HG02798 (cell line): Measurements from ENCODE around the gene KCNH5.

Experiments used
- ATAC-seq: cut with Tn5 transposase; IDR thresholded peaks from one replicate; pipeline ENCODE4 v1.9.1; 2021; ENCODE audit warnings: mild to moderate bottlenecking; ENCODE audit not compliant: unreplicated experiment, poor library complexity

KCNH5 gene

DNA sequence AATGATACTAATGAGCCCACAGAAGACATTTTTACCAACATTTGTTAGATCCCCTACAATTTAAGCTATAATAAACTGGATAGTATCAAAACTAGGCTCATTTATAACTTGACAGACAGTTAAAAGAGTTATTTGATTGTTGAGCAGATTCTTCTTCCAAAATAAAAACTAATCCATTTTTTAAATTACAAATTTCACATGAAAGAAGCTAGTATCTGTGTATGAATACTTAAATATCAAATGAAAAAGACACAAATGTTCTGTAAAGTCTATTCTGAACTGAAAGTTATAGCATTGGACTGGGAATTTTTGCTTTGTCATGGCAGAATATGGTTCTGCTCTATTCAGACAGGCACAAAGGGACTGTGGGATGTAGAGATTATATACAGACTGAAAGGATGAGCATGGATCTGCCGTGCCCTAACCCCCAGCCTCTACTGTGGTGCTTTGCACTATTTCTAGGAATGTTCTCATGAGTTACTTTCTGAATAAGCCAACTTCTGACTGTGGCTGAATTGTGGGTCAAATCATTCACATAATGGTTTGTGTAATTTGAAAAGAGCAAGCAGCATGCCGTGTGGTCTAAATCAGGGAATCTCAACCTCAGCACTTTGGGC is 352.7 kb downstream of the KCNH5 start:
- no peak for ATAC-seq

DNA sequence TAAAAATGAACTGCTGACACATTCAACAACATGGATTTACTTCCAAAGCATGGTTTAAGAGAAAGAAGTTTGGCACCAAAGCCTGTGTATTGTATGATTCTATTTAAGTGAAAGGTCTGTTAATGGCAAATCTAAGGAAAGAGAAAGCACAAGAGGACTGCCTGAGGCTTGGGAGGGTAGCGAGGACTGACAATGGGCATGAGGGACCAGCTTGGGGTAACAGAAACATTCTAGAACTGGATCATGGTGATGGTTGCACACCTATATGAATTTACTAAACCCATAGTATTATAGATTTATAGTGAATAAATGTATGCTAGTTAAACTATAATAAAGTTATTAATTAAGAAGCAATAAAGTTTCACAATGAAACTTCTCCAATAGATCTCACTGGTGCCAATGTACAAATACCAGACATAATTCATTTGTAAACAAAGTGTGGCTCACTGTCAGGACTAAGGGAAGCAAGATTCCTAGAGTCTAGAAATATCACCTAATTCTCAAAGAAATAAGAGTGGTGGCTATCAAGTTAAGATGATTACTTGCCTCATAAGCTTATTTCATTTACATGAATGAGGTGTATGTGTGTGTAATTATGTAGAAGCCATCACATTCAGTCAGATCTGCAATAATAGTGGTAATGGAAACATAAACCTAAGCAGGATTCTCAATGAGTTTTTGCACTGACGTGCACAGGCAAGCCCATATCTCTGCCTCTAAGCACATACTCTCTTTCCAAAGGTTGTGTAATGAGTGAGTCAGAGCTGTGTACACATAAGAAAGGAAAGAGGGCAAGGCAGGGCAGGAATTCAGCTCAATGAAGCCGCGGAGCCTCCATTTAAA is 353.4 kb downstream of the KCNH5 start:
- ATAC-seq = no peak

DNA sequence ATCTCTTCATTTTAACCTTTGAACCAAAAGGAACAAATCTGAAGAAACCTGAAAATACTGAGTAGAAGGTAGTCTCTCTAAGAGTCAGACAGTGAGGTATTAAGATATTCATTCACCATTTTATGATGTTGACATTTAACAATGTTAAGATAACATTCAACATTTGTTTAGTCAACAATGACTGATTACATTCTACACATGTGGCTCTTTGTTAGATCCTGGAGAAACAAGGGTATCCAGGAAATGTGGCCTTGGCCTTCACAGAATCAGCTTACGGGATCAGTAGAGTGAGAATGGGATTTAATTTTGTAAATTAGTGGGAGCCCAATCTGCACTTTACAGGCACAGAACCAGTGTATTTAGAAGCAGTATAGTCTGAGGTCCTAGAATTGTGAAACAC is 355.5 kb downstream of the KCNH5 start:
- ATAC-seq = no peak

DNA sequence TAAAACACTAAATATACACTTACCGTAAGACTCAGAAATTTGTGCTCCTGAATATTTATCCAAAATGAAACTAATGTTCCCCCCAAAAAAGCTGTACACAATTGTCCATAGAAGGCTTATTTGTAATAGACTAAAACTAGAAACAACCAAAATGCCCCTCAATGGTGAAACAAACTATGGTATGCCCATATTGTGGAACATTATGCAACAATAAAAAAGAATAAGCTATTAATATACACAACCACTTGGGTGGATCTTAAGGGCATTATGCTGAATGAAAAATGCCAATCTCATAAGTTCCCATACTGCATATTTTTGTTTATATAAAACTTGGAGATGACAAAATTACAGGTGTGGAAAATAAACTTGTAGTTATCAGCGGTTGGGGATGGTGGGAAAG is 357.4 kb downstream of the KCNH5 start:
- no peak for ATAC-seq

DNA sequence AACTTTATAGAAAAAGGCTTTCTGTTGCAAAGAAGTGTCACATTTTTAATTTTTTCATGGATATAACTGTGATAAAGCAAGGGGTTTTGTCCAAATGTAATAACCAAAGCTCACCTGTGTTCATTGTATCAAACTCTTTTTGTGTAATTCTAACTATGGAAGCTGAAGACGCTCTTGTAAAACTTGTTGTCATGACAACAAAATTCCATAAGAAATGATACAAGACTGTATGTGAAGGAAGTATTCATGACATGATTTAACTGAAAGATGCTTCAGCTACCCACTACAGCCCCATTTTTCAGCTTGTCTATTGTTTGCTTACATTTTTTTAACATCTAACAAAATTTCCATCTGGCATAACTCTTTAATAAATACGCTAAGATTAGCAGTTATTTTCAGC is 360.9 kb downstream of the KCNH5 start:
- ATAC-seq = no peak

DNA sequence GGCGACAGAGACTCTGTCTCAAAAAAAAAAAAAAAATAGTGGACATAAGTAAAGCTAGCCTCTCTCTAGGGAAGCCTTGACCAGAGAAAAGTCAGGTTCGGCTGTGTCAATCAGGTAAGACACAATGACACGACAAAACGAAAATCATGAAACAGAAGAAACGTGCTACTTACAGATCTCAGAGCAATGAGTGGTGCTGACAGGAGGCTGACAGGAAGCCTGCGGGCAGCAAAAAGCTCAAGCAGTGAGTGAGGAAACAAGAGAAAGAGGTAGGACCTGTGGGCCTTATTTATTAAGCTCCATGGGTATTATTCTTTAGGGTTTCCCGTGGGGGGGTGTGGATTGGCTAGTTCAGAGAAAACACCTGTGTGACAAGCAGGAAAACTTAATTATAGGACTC is 363.1 kb downstream of the KCNH5 start:
- ATAC-seq = no peak

DNA sequence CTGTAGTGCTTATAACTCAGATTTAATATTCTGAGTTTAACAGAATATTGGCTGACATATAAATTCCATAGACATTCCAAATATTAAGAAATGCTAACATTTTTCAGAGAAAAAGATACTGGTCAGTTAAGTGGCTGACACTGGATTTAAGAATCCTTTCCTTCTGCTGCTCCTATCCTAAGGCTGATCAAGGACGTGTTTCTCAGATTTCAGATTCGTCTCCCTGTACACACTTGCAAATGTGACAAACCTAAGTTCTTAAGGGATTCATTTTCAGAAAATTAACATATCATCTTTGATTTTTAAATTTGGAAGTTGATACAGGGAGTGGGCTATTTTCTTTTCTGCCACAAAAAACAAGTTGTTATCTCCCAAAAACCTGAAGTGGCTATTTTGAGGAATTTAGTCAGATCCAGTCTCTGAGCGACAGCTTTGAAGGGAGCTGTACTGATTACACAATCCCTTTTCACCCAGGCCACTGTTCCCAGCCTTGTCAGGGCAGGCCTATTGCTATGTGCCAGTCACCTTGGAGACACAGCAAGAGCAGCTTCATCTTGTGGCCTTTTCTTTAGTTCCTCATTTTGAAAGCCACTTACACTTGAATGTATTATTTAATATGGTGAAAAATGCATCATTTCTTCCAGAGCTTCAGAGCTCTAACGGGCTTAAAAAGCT is 370.6 kb downstream of the KCNH5 start:
- no peak for ATAC-seq

DNA sequence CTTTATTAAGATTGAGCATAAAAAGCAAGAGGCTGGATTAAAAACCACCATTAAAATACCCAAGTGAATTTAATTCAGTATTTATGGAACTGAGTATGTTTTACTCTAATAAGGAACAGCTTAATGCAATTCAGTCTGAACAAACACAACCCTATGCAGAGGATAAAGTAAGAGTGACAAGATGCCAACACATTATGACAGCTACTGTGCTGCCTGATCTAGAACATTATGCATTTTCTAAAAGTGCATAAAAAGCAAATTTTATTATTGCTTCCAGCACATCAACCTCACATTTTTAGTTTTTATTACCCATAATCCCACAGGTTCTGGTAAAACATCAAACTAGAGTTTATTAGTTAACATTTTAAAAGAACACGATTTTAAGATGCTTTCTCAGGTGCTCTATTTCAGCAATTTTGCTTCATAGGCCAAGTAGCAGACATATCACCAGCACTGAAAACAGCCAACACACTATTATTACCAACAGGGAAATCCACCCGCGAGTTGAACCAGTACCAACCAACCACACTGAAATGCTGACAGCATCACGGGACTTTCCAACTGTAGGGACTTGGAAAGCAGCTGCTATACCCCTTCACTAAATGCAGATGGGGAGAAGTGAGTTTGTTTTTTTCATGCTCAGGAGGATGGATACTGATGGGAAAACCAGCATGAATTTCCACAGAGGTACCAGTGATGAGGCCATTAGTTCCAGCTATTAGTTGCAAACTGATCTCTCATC is 372.1 kb downstream of the KCNH5 start:
- no peak for ATAC-seq

DNA sequence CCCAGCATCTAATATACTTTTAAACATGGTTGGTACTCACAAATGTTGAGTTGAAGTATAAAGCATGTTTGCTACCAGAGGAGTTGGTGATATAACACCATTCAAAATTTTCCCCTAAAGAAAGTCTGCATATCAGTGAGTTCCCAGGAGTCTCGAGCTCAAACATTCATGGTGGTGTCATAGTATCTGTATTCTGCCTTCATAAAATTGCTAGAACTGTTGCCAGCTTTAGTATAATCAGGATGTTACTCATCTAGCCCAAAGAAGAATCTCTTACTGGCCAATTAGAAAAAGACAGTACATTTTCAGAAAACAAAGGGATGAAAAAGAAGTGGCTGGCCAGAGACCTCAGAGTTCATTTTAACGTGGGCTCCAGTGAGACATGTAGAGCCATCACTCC is 374.7 kb downstream of the KCNH5 start:
- ATAC-seq = no peak

DNA sequence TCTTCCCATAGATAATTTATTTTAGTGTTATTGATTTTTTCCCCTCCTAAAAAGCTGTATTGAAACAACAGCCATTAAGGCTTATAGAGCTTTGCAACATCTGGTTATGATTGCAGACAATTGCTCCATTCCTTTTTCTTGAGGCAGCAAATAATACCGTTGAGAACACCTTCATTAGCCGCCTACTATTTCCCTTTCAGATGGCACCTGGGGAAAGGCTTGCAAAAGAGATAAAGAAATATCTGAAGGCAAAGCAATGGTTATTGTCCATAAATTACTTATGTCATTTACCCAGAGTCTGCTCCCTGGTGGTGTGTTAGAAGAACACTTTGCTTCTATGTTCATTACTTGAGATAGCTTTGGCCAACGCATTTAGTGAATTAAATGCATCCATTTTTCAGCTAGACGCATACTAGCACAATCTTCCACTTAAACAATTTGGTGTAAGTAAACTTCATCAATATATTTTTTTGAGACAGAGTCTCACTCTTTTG is 377.8 kb downstream of the KCNH5 start:
- ATAC-seq = no peak

DNA sequence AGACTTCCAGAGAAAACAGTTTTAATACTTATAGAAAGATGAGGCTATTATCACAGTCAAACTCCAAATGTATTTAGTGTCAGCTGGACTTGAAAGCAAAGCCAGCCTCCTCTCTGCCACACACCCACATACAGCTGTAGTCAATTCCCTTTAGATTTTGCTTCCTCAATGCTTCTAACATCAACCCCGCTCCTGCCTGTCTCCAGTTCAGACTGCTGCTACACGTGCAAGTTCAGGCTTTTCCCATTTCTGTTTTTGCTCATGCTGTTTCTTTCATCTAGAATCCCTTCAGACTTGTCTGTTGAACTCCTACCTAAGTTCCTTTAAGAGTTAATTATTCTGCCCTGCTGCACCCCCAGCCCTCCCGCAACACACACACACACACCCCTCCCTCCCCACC is 380.0 kb downstream of the KCNH5 start:
- no peak for ATAC-seq

DNA sequence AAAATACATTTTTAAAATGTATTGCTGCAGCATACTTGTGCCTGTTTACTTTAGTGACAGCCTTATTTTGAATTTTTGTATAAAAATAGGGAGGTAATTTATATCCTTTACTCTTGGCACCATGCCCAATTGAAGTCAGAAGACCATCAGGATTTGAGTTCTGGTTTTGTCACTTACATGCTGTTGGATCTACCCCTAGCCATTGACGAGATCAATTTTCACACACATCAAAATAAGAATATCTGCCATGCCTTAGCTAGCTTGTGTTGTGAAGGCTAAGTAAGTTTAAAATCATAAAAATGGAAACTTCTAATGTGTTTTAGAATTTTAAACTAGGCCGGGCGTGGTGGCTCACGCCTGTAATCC is 381.8 kb downstream of the KCNH5 start:
- ATAC-seq = no peak

DNA sequence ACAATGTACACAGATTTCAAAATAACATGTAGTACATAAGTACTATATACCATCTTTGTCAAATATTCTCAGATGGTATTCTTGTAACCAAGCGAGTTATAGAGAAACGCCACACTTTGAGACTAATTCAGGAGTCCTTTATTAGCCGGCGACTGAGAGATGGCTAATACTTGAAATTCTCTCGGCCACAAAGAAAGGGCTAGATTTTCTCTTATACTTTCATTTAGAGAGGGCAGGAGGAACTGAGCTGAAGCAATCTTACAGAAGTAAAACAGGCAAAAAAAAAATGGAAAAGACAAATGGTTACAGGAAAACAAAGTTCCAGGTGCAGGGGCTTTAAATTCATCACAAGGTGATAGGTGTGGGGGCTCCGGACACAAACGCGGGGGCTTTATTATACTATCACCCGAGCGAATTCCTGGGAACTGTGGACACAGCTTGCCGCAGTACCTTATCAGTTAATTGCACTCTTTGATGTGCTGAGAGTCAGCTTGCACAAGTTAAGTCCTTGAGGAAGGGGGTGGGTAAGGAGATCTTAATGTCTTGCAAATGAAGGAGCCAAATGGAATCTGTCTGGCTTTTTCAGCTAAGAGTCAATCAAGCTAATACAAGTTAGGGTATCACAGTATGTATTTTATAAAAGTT is 382.3 kb downstream of the KCNH5 start:
- no peak for ATAC-seq

DNA sequence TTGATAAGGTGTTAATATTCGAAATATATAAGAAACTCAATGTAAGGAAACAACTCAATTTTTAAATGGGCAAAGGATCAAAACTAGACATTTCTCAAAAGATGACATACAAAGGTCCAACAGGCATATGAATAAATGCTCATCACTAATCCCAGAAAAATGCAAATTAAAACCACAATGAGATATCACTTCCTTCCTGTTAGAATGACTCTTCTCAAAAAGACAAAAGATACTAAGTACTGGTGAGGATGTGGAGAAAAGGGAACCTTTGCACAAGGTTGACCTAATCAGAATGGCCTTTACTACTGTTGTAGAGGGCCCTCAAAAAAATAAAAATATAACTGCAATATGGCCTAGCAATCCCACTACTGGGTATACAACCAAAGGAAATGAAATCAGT is 383.4 kb downstream of the KCNH5 start:
- no peak for ATAC-seq

DNA sequence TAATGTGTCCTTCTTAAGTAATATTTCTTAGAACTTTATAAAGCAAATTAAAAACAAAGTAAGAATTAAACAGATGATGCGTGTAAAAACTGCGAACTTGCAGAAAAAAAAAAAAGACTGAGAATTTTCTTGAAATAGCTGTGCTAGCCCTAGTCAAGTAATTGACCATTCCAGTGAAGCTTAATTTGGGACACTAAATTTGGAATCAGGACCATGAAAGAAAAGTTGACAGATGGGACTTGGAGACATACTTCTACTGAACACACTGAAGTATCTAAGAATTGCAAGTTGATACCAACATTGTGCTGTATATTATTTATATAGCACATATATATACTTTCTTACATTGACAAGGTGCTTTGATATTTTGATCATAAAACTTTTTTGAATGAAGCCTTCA is 386.6 kb downstream of the KCNH5 start:
- ATAC-seq = no peak

DNA sequence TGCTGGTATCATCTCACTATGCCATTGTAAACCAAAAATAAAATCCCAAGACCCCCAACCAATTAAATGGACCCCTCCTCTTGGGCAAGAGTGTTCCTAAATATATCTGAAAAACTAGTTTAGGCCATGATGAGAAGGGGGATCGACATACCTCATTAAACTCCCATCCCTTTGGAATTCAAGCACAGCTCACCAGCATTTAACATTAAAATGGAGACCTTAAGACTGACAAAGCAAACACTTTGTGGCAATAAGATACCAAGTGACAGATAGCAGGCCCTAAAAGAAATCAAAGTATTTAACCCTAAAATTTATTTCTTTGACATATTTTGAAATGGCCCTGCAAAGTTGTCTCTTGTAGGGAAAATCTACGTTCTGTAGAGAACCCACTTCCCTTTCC is 387.9 kb downstream of the KCNH5 start:
- no peak for ATAC-seq

DNA sequence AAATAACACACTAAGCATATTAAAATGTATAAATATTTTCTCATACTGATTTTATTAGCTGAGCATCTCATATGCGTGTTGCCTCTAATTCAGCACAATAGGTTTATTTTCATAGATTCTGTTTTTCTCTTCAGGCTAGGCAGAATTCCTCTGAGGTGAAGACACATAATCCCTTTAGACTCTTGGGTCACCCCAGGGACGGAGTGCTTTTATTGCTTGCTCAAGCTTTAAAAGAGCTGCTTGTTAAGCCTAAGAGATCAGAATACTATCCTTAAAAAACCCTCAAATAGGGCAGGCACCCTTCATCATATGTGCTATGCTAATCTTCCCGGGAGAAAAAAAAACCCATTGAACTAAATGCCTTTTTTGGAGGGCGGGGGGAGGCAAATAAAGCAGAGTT is 390.1 kb downstream of the KCNH5 start:
- no peak for ATAC-seq

DNA sequence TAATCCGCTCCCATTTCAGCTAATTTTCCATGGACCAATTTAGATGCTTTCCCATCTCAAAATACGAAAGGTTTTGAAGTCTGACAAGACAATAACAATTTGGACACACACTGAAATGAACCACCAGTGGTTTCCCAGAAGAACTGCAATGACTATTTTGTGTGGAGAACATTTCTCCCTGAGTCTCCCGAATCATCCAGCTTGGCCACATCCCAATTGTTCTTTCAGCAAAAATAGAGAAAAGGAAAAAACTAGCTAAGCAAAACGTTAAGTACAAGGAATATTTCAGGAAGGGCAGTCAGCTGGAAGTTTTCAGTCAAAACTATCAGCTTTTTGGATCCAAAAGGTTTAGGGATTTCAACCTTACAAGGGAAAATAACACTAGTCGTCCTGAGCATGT is 390.6 kb downstream of the KCNH5 start:
- ATAC-seq = no peak
